ENCODE measurements around the gene RPL9. TPM values are rescaled to one million over a fixed set of nuclear protein-coding genes. Genes with fewer than 3 reads are reported as not detected.
A peak's percentile ranks its signal among the peaks of the same experiment; 100 is the strongest.

Gene RPL9
- total and polyA plus RNA-seq, 2 of the 13 experiments (the other 11 are each of a cell fraction or from before 2014, with no cell fraction given): 993 to 2,148 TPM

- TF ChIP-seq ZNF280B (CRISPR knock-in tag; IDR thresholded peaks at IDR 0.05; ENCODE audit: borderline replicate concordance) (peak; percentile 70), ATF5 (CRISPR knock-in tag; IDR thresholded peaks at IDR 0.05; ENCODE audit: low read depth) (no peak), ONECUT2 (CRISPR knock-in tag; IDR thresholded peaks at IDR 0.05) (no peak), ZNF646 (CRISPR knock-in tag; IDR thresholded peaks at IDR 0.05) (no peak), TEAD2 (CRISPR knock-in tag; IDR thresholded peaks at IDR 0.05) (no peak), ZBTB21 (CRISPR knock-in tag; IDR thresholded peaks at IDR 0.05) (peak; percentile 91), SMAD3 (CRISPR knock-in tag; IDR thresholded peaks at IDR 0.05) (no peak; the same call in 1 of the 2 replicates), KDM2A (CRISPR knock-in tag; IDR thresholded peaks at IDR 0.05; ENCODE audit: borderline replicate concordance, low read depth) (peak; percentile 77; the same call in 1 of the 2 replicates), ISL2 (CRISPR knock-in tag; IDR thresholded peaks at IDR 0.05) (peak; percentile 75), MAFF (IDR thresholded peaks at IDR 0.05; ENCODE audit: low read depth, low read length) (peak; percentile 2; the same call in 1 of the 2 replicates), ZNF879 (CRISPR knock-in tag; IDR thresholded peaks at IDR 0.05) (0 out of 2 replicates have a peak, but pooled peaks have one; percentile 61), U2AF1 (optimal IDR thresholded peaks at IDR 0.05; ENCODE audit: low read depth, low read length) (peak; percentile 90), JUNB (CRISPR knock-in tag; IDR thresholded peaks at IDR 0.05; ENCODE audit: borderline replicate concordance) (no peak), ZC3H4 (CRISPR knock-in tag; IDR thresholded peaks at IDR 0.05; ENCODE audit: borderline replicate concordance) (peak; percentile 85), HMGXB3 (CRISPR knock-in tag; IDR thresholded peaks at IDR 0.05; ENCODE audit: borderline replicate concordance) (peak; percentile 90)
These were observed at the start of gene RPL9, which contains the start of gene LIAS (continued) for GRCh38 chr4:39458505-39459300.

All from HepG2 (cell line).